HEK293T (cell line): Measurements from ENCODE around the gene SLC25A22.

ENCODE experiments used
- BHLHE40 ChIP-seq: fragments of 450-650 bp; IDR thresholded peaks from 2 replicates; pipeline ENCODE4 v1.6.1; 2016; ENCODE audit warnings: mild to moderate bottlenecking, moderate library complexity, borderline replicate concordance
- ELF4 ChIP-seq: fragments of 450-650 bp; IDR thresholded peaks from 2 replicates; pipeline ENCODE4 v1.6.1; 2017; ENCODE audit warnings: antibody characterized with exemption
- FOXA1 ChIP-seq: fragments of 450-650 bp; IDR thresholded peaks from 2 replicates; pipeline ENCODE4 v1.6.1; 2016; ENCODE audit warnings: mild to moderate bottlenecking
- FOXK2 ChIP-seq: fragments of 450-650 bp; IDR thresholded peaks from 2 replicates; pipeline ENCODE4 v1.6.1; 2016; ENCODE audit warnings: mild to moderate bottlenecking
- FOXM1 ChIP-seq: fragments of 450-650 bp; IDR thresholded peaks from 2 replicates; pipeline ENCODE4 v1.6.1; 2017; ENCODE audit warnings: mild to moderate bottlenecking, borderline replicate concordance
- HDGF ChIP-seq: fragments of 450-650 bp; IDR thresholded peaks from 2 replicates; pipeline ENCODE4 v1.6.1; 2017; ENCODE audit warnings: antibody characterized with exemption, borderline replicate concordance
- L3MBTL2 ChIP-seq: fragments of 450-650 bp; conservative IDR thresholded peaks from 2 replicates; pipeline ENCODE4 v1.6.1; 2016; ENCODE audit warnings: mild to moderate bottlenecking
- LEF1 ChIP-seq: fragments of 450-650 bp; IDR thresholded peaks from 2 replicates; pipeline ENCODE4 v1.6.1; 2017; ENCODE audit warnings: mild to moderate bottlenecking, borderline replicate concordance
- SP1 ChIP-seq: fragments of 450-650 bp; IDR thresholded peaks from 2 replicates; pipeline ENCODE4 v1.6.1; 2017
- SUZ12 ChIP-seq: fragments of 450-650 bp; IDR thresholded peaks from 2 replicates; pipeline ENCODE4 v1.6.1; 2016; ENCODE audit warnings: mild to moderate bottlenecking
- TARDBP ChIP-seq: fragments of 450-650 bp; IDR thresholded peaks from 2 replicates; pipeline ENCODE4 v1.6.1; 2016
- ZNF384 ChIP-seq: fragments of 450-650 bp; IDR thresholded peaks from 2 replicates; pipeline ENCODE4 v1.6.1; 2016

DNA sequence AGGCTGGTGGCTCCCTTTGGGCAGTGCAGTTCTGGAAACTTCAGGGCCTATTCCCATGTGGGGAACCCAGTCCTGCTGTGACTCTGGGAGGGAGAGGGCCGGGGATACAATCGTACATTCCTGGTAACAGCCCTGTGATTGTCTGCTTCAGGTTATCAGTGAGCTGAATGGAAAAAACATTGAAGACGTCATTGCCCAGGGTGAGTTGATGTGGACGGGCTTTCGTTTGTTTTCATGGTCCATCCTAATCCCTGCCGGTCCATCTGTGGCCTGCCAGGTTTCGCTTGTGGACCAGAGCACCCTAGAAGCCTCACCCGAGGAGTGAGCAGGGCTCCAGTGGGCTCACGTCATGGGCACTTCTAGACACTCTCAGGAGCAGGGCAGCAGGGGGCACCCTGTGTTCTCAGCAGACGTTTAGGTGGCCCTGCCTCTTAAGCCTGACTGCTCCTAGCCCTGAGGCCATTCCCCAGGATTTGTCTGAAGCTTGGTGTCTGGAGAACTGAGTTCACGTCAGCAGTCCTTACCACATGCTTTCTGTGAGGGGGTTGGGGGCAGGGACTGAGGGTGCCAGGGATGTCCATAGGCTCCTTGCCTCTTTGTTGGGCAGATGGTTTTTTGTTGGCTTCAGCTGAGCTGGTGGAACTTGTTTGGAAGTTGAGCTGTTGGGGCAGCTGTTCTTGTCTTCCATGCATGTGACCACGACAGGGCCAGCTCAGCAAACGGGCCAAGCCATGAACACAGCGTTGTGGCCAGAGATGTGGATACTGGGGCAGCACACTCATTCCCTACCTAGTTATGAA, 13.6 kb upstream of the SLC25A22 start:
- TF ChIP-seq SUZ12 (no peak), LEF1 (no peak), FOXA1 (no peak), FOXK2 (no peak), TARDBP (no peak), FOXM1 (no peak), SP1 (no peak), L3MBTL2 (no peak), HDGF (no peak), ZNF384 (no peak), ELF4 (no peak), BHLHE40 (no peak)
